H9 (cell line): ENCODE data around the gene NDUFS6. TPM values are rescaled to one million over a fixed set of nuclear protein-coding genes. Genes with fewer than 3 reads are reported as not detected.
"Not testable (repeated sequence)": the region's sequence is repeated elsewhere in the genome, so short reads cannot be mapped to it uniquely, and the experiment has no call there.

Source experiments
- DNase-seq: peaks from one replicate; pipeline ENCODE4 v3.0.0-alpha.2; 2017
- H2AFZ ChIP-seq: one replicate; pipeline ENCODE4 v1.6.1; 2013; ENCODE audit warnings: mild to moderate bottlenecking, low read length, control low read depth, moderate library complexity
- H2AK5ac ChIP-seq: 2 replicates; pipeline ENCODE4 v1.6.1; 2013; ENCODE audit warnings: low read length, control low read depth, mixed read lengths; ENCODE audit not compliant: insufficient read length
- H2BK120ac ChIP-seq: one replicate; pipeline ENCODE4 v1.6.1; 2013; ENCODE audit warnings: low read depth, mild to moderate bottlenecking, low read length, control low read depth, inconsistent platforms; ENCODE audit not compliant: poor library complexity, severe bottlenecking
- H2BK12ac ChIP-seq: 2 replicates; pipeline ENCODE4 v1.6.1; 2013; ENCODE audit warnings: low read length, control low read depth, mixed read lengths, low read depth; ENCODE audit not compliant: insufficient read length
- H2BK15ac ChIP-seq: 2 replicates; pipeline ENCODE4 v1.6.1; 2013; ENCODE audit warnings: low read depth, low read length, control low read depth
- H2BK20ac ChIP-seq: one replicate; pipeline ENCODE4 v1.6.1; 2013; ENCODE audit warnings: low read depth, mild to moderate bottlenecking, low read length, control low read depth, inconsistent platforms; ENCODE audit not compliant: poor library complexity, severe bottlenecking
- H2BK5ac ChIP-seq: 2 replicates; pipeline ENCODE4 v1.6.1; 2013; ENCODE audit warnings: low read length, control low read depth, mixed read lengths; ENCODE audit not compliant: insufficient read length
- H3K14ac ChIP-seq: 2 replicates; pipeline ENCODE4 v1.6.1; 2013; ENCODE audit warnings: low read length, control low read depth; ENCODE audit not compliant: insufficient read depth
- H3K18ac ChIP-seq: 2 replicates; pipeline ENCODE4 v1.6.1; 2013; ENCODE audit warnings: low read depth, mild to moderate bottlenecking, mixed read lengths, low read length, control low read depth; ENCODE audit not compliant: insufficient read length
- H3K23ac ChIP-seq: 2 replicates; pipeline ENCODE4 v1.6.1; 2013; ENCODE audit warnings: low read length, control low read depth, mixed read lengths, low read depth; ENCODE audit not compliant: insufficient read length
- H3K23me2 ChIP-seq: 2 replicates; pipeline ENCODE4 v1.6.1; 2013; ENCODE audit warnings: low read depth, mild to moderate bottlenecking, mixed read lengths, low read length, control low read depth; ENCODE audit not compliant: insufficient read length, poor library complexity, severe bottlenecking
- H3K27ac ChIP-seq: 2 replicates; pipeline ENCODE4 v1.5.1; 2013; ENCODE audit warnings: low read length, control low read depth, mixed read lengths, low read depth; ENCODE audit not compliant: insufficient read length
- H3K27me3 ChIP-seq: 2 replicates; pipeline ENCODE4 v1.6.1; 2013; ENCODE audit warnings: low read length, control low read depth, inconsistent platforms; ENCODE audit not compliant: insufficient read depth
- H3K4ac ChIP-seq: 2 replicates; pipeline ENCODE4 v1.6.1; 2013; ENCODE audit warnings: low read depth, mild to moderate bottlenecking, control low read depth, inconsistent platforms, low read length, moderate library complexity
- H3K4me1 ChIP-seq: 2 replicates; pipeline ENCODE4 v1.6.1; 2013; ENCODE audit warnings: low read length, control low read depth, inconsistent platforms; ENCODE audit not compliant: insufficient read depth
- H3K4me2 ChIP-seq: 2 replicates; pipeline ENCODE4 v1.6.1; 2013; ENCODE audit warnings: low read length, control low read depth, mixed read lengths; ENCODE audit not compliant: insufficient read length, insufficient read depth
- H3K56ac ChIP-seq: 2 replicates; pipeline ENCODE4 v1.6.1; 2013; ENCODE audit warnings: low read depth, mild to moderate bottlenecking, mixed read lengths, low read length, control low read depth; ENCODE audit not compliant: insufficient read length
- H3K79me1 ChIP-seq: 2 replicates; pipeline ENCODE4 v1.6.1; 2013; ENCODE audit warnings: low read depth, mild to moderate bottlenecking, moderate library complexity, low read length, control low read depth, inconsistent platforms; ENCODE audit not compliant: insufficient read depth, poor library complexity, severe bottlenecking
- H3K79me2 ChIP-seq: 2 replicates; pipeline ENCODE4 v1.6.1; 2013; ENCODE audit warnings: low read length, control low read depth, inconsistent platforms; ENCODE audit not compliant: insufficient read depth
- H3K9ac ChIP-seq: 2 replicates; pipeline ENCODE4 v1.6.1; 2013; ENCODE audit warnings: low read length, control low read depth, mixed read lengths; ENCODE audit not compliant: insufficient read length; ENCODE audit errors: extremely low read depth
- H3K9me3 ChIP-seq: one replicate; pipeline ENCODE4 v1.6.1; 2013; ENCODE audit warnings: low read depth, low read length, inconsistent platforms; ENCODE audit not compliant: control insufficient read depth
- H3T11ph ChIP-seq: one replicate; pipeline ENCODE4 v1.6.1; 2013; ENCODE audit warnings: mild to moderate bottlenecking, low read length, control low read depth, inconsistent platforms
- H4K20me1 ChIP-seq: one replicate; pipeline ENCODE4 v1.6.1; 2013; ENCODE audit not compliant: control insufficient read depth, insufficient read length, insufficient read depth
- H4K5ac ChIP-seq: 2 replicates; pipeline ENCODE4 v1.6.1; 2013; ENCODE audit warnings: low read depth, mild to moderate bottlenecking, mixed read lengths, low read length, control low read depth; ENCODE audit not compliant: insufficient read length
- H4K8ac ChIP-seq: replicated peaks from 2 replicates; pipeline ENCODE4 v1.6.1; 2013; ENCODE audit warnings: low read length, control low read depth, mixed read lengths, low read depth; ENCODE audit not compliant: insufficient read length
- H4K91ac ChIP-seq: 2 replicates; pipeline ENCODE4 v1.6.1; 2013; ENCODE audit warnings: low read depth, mild to moderate bottlenecking, moderate library complexity, mixed read lengths, low read length, control low read depth; ENCODE audit not compliant: insufficient read length
- H3K27ac Mint-ChIP-seq, 3 experiments: 2 replicates in 2 of 3; 3 replicates in 1 of 3; pipeline ENCODE4 v1.8.0; 2020 to 2021; ENCODE audit warnings: mixed read lengths in 3 of 3, mild to moderate bottlenecking in 1 of 3, moderate library complexity in 1 of 3
- H3K27me3 Mint-ChIP-seq: 2 replicates; pipeline ENCODE4 v1.8.0; 2021; ENCODE audit warnings: low read depth, mild to moderate bottlenecking, moderate library complexity, mixed read lengths
- H3K36me3 Mint-ChIP-seq, 3 experiments: 2 replicates in 2 of 3; 3 replicates in 1 of 3; pipeline ENCODE4 v1.8.0; 2020 to 2021; ENCODE audit warnings: low read depth in 3 of 3, mixed read lengths in 3 of 3; ENCODE audit not compliant: insufficient read depth in 1 of 3
- H3K4me1 Mint-ChIP-seq, 2 experiments: 2 replicates each; pipeline ENCODE4 v1.8.0; 2020; ENCODE audit warnings: mixed read lengths in 2 of 2
- H3K4me3 Mint-ChIP-seq, 2 experiments: 2 replicates in 1 of 2; 3 replicates in 1 of 2; pipeline ENCODE4 v1.8.0; 2020 to 2021; ENCODE audit warnings: mild to moderate bottlenecking in 2 of 2, mixed read lengths in 2 of 2, moderate library complexity in 1 of 2
- H3K9me3 Mint-ChIP-seq, 2 experiments: 2 replicates in 1 of 2; 3 replicates in 1 of 2; pipeline ENCODE4 v1.8.0; 2020; ENCODE audit warnings: mild to moderate bottlenecking in 2 of 2, mixed read lengths in 2 of 2, moderate library complexity in 1 of 2
- WGBS: extraction: QIAGEN DNeasy Blood & Tissue Kit; methylation state at CpG from one replicate; pipeline ENCODE4 v1.1.7; 2013; ENCODE audit warnings: missing lambda C conversion rate, low lambda C conversion rate, mixed read lengths; ENCODE audit not compliant: insufficient read length; ENCODE audit errors: extremely low coverage; 5-methylcytosine and 5-hydroxymethylcytosine counted together
- total RNA-seq: library from RNA; stranded (reverse); gene quantifications from 2 replicates; pipeline ENCODE4 v1.2.1, GENCODE V29; 2021
- TF ChIP-seq, protein P1 (sequence below): fragments of 200-600 bp; sonication (generic); conservative IDR thresholded peaks from 3 replicates; pipeline ENCODE4 v1.8.0; 2021; ENCODE audit warnings: antibody characterized with exemption, mild to moderate bottlenecking

Gene NDUFS6
- total RNA-seq, 1 experiment from 2014 or later = 62.5 TPM

GRCh38 chr5:1842004-1842819, 41.0 kb downstream of the NDUFS6 start:
- TF ChIP-seq, protein P1, sequence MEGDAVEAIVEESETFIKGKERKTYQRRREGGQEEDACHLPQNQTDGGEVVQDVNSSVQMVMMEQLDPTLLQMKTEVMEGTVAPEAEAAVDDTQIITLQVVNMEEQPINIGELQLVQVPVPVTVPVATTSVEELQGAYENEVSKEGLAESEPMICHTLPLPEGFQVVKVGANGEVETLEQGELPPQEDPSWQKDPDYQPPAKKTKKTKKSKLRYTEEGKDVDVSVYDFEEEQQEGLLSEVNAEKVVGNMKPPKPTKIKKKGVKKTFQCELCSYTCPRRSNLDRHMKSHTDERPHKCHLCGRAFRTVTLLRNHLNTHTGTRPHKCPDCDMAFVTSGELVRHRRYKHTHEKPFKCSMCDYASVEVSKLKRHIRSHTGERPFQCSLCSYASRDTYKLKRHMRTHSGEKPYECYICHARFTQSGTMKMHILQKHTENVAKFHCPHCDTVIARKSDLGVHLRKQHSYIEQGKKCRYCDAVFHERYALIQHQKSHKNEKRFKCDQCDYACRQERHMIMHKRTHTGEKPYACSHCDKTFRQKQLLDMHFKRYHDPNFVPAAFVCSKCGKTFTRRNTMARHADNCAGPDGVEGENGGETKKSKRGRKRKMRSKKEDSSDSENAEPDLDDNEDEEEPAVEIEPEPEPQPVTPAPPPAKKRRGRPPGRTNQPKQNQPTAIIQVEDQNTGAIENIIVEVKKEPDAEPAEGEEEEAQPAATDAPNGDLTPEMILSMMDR = no peak
- no peak for DNase-seq
- Histone ChIP-seq H4K8ac (no peak overlapping the region), H4K91ac (no peak overlapping the region), H3K4me1 (no peaks in the 10 kb centered on the region), H3K18ac (no peak overlapping the region), H3K14ac (no peak overlapping the region), H3K79me2 (no peaks in the 10 kb centered on the region), H3K79me1 (no peaks in the 10 kb centered on the region), H3K27me3 (no peaks in the 10 kb centered on the region; the same call in 1 of the 2 replicates), H2BK20ac (no peak overlapping the region), H2AK5ac (no peak overlapping the region), H3K9ac (no peak overlapping the region), H2BK5ac (no peak overlapping the region), H3K56ac (no peak overlapping the region), H4K5ac (no peak overlapping the region), H4K20me1 (no peaks in the 10 kb centered on the region), H3K23me2 (no peaks in the 10 kb centered on the region), H3K27ac (no peak overlapping the region), H3T11ph (no peak overlapping the region), H2AFZ (no peak overlapping the region), H3K9me3 (no peaks in the 10 kb centered on the region), H3K4ac (no peak overlapping the region), H2BK120ac (no peak overlapping the region), H2BK12ac (no peak overlapping the region), H3K23ac (no peak overlapping the region), H3K4me2 (no peak overlapping the region), H2BK15ac (no peak overlapping the region)
- no peaks in the 10 kb centered on the region for H3K36me3 Mint-ChIP-seq
- H3K27me3 Mint-ChIP-seq = peaks cover 24% of the 10 kb centered on the region
- peaks cover 4 to 8% of the 10 kb centered on the region in 2 experiments for H3K4me1 Mint-ChIP-seq
- no peaks in the 10 kb centered on the region for H3K9me3 Mint-ChIP-seq
- WGBS = no CpG with 5 or more reads among the region's 17 CpGs
- H3K27ac Mint-ChIP-seq = no peak overlapping the region
- no peak overlapping the region for H3K4me3 Mint-ChIP-seq

GRCh38 chr5:1843761-1844160, 42.6 kb downstream of the NDUFS6 start:
- not testable (repeated sequence) for H2AK5ac ChIP-seq, H2BK12ac ChIP-seq, H4K91ac ChIP-seq, H3K23me2 ChIP-seq, H2AFZ ChIP-seq, H3K56ac ChIP-seq, DNase-seq, H3K14ac ChIP-seq, H3K4me1 ChIP-seq, H3K36me3 Mint-ChIP-seq, H3K4me1 Mint-ChIP-seq, H2BK15ac ChIP-seq, H2BK5ac ChIP-seq, H3K27ac Mint-ChIP-seq, H3K9me3 Mint-ChIP-seq, H3K79me2 ChIP-seq, H2BK120ac ChIP-seq, H3K27me3 ChIP-seq, H3K27ac ChIP-seq, H4K5ac ChIP-seq, H2BK20ac ChIP-seq, H3K9ac ChIP-seq, H3K79me1 ChIP-seq, H3K4ac ChIP-seq, H3K9me3 ChIP-seq, H3K4me2 ChIP-seq, H4K20me1 ChIP-seq, H3K23ac ChIP-seq, H3K18ac ChIP-seq, H3K4me3 Mint-ChIP-seq, H4K8ac ChIP-seq, H3T11ph ChIP-seq
- WGBS = no CpG with 5 or more reads among the region's 10 CpGs
- peaks cover 36% of the 10 kb centered on the region for H3K27me3 Mint-ChIP-seq
